ENCODE measurements around the gene MRFAP1L1.

MRFAP1L1 gene

DNA sequence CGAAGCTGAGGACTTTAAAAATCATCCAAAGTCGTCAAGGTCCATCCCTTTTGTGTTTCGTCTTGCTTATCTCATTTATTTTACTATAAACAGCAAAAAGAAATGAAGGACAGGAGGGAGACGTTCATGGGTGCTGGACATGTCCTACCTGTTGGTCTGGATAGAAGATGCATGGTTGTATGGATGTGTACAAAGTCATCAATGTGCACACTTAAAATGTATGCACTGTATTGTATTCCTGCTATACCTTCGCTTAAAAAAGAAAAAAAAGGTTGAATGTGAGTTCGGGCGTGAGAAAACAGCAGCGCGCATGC, 6.0 kb upstream of the MRFAP1L1 start:
- DNase-seq: peak; percentile 4

DNA sequence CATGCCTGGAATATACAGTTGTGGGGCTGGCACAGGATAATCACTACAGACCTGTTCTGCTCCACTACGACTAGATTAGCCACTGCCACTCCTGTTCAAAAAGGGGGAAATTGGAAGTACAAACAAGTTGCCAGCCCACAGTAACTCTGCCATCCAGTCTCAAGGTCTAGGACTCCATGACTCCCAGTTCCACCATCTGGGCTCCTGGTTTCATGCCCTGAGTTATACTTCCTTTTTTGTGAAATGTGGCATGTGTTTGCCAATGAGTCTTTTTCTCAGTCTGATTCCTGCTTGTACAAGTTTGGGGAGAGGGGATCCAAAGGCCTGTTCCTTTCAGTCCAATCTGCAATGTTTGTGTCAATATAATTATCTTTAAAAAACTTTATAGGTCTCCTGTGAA, 5.3 kb upstream of the MRFAP1L1 start:
- DNase-seq: peak; percentile 19

- no peak for DNase-seq
Measured at GRCh38 chr4:6710996-6711395, 1.3 kb upstream of the MRFAP1L1 start.

DNA sequence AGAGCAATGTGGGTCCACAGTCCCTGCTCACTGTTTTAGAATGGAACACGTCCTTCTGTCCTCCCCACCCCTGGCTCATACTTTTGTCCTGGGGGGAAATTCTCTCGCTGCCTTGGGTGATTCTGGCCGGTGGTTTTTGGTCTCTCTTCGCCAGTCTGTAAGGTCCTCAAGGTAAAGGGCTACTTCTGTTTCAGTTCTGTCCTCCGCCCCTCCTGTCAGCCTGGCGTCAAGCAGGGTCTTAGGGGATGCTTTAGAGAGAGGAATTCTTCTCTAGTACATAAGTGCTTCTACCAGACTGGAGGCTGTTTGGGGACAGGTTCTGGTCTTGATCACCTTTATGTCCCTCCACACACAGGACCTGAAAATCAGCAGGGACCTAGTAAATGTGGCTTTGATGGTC, 617 bp upstream of the MRFAP1L1 start:
- no peak for DNase-seq

- DNase-seq: no peak
Measured at GRCh38 chr4:6706173-6706572, 3.5 kb downstream of the MRFAP1L1 start.

DNA sequence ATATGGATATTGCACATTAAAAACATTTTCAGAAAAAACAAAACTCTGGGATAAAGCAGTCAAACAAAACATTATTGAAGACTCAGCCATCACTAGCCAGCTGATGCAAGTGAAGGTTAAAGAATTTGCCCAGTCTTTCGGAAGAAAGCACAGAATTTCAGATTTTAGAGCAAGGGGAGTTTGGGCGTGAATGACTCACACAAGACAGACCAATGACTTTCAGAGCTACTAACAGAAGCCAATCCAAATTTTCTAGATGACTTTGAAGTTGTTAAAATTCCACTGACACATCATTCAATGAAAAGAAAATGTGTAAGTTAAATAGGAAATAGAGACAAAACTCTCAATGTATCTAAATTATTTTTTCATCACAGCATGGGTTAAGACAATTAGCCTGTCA, 4.0 kb downstream of the MRFAP1L1 start:
- no peak for DNase-seq

DNA sequence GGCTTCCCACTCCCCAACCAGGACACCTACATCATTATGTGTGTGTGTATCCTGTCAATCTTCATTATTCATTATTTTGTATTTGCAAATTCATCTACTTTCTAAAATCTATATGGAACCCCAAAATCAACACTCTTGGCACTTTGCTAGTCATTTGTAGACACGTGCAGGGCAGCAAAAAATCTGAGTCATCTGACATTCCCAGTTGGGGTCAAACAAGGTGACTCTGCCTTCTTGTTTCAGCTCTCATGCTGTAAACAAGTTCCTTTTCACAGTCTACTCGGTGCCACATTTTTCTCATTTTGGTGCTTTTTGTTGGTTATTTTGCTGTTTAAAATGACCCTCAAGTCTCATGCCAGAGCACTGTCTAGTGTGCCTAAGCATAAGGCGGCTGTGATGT, 5.9 kb downstream of the MRFAP1L1 start:
- no peak for DNase-seq

DNA sequence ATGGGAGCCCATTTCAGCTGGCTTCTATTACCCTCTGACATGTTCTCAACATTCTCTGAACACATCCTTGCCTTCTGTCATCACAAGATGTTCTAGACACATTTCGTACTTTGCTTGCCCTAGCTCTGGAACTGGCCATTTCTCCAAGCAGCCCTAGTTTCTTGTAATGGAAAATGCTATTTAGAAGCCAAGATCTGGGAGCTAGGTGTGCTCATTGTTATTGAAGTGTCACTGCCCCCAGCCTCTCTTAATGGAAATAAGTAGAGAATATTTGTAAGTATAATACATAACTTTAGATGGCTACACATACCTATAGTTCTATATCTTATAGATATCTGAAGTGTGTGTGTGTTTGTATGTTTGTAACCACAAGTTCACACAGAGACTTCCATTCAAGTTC, 6.9 kb downstream of the MRFAP1L1 start:
- DNase-seq: no peak

DNA sequence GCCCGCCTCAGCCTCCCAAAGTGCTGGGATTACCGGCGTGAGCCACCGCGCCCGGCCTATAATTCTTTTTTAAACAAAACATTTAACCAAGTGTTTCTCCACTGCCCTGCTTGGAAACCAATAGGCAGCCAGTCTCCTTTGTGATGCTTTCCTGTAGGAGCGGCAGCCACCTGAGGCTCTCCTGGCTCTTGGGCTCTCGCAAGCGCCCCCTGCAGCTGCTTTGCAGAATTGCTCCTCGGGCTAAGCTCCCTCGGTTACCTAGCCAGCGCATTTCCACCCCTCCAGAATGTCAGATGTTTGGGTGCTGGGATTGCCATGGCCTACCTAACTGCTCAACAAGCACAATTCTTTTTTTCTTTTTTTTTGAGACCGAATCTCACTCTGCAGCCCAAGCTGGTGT, 8.3 kb downstream of the MRFAP1L1 start:
- DNase-seq: peak; percentile 58

- no peak for DNase-seq
Measured at GRCh38 chr4:6699903-6700302, 9.8 kb downstream of the MRFAP1L1 start.

DNA sequence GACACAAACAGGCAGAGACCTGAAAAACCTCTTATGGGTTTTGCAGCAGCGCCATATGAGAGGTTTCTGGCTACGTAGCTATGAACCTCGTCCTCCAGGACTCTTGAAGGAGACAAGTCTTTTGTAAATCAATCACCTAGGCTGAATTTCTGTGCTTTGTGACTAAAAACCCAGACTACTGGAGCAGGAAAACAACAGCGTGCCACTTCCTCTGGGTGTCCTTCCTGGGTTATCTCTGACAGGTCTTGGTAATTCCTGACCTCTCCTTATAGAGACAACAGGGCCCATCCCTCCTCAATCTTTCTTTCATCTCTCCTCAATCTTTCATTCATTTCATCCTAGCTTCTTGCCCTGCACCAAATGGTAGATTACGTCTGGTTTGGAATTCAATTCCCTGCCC, 10.3 kb downstream of the MRFAP1L1 start:
- no peak for DNase-seq

- DNase-seq: no peak
Measured at GRCh38 chr4:6697131-6697530, 12.5 kb downstream of the MRFAP1L1 start.

- no peak for DNase-seq
Measured at GRCh38 chr4:6696611-6697010, 13.1 kb downstream of the MRFAP1L1 start.

- no peak for DNase-seq
Measured at GRCh38 chr4:6695660-6696610, 13.7 kb downstream of the MRFAP1L1 start.

DNA sequence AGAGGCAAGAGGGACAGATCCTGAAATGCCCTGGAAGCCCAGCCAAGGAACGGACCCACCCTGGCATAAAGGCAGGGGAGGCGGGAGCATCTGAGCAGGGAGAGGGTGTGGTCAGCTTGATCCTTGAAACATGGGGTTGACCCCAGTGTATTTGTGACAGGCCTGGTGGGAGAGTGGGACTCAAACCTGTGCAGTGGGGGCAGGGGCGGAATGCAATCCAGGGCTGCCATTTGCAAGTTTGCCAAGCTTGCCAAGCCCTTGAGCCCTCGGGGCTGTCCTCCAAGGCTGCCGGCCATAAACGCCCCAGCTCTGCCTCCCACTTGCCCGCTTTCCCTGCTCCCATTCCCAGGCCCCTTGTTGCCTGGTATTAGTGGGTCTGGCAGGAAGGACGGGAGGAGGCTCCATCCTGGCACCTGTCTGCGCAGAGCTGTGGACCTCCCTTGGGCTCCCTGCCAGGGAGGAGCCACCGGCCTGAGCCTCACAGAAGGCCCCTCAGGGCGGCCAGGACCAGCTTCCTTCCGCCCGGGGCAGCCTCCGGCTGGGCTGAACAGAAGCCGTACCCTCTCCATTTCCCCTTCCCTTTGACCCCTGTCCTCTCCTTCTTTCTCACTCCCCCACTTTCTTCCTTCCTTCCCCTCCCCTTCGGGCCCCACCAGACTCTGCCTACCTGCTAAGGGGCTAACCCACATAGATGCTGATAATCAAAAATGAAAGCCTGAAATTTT, 15.3 kb downstream of the MRFAP1L1 start:
- no peak for DNase-seq

DNA sequence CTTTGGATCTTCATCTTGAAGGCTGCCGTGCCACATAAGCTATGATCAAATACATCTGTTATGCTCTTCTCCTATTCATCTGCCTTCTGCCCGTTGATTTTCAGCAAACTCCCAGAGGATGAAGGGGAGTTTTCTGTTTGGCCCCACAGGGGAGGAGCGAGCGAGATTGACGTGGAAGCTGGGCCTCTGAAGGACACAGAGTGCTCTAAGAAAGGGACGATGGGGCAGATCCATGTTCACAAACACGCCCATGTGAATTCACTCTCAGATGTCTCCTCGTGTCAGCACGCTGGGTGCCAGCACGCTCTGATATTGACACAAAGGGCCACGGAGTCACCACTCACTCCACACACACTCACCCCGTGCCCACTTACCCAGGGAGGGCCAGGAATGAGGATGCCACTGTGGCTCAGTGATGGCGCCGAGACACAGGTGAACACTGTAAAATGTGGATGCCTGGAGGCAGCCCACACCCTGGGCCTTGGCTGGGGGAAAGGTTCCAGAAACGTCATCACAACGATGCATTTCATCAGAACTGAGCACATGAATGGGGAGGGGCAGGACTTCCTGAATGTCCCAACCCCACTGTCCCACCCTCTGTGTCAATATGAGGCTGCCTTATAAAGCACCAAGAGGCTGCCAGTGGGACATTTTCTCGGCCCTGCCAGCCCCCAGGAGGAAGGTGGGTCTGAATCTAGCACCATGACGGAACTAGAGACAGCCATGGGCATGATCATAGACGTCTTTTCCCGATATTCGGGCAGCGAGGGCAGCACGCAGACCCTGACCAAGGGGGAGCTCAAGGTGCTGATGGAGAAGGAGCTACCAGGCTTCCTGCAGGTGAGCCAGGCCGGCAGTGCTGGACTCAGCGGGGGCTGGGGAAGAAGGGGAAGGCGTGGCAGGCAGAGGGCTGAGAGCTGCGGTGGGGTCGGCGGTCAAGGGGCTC, 16.2 kb downstream of the MRFAP1L1 start, which contains the start of gene S100P:
Gene S100P (plus strand): TSS at position 648 of the 946 bp plus-strand sequence. CDS start 55 bp downstream, at position 703.
- DNase-seq: no peak

- no peak for DNase-seq
Measured at GRCh38 chr4:6692806-6693205, 16.9 kb downstream of the MRFAP1L1 start.

GRCh38 chr4:6692379-6692778, 17.3 kb downstream of the MRFAP1L1 start:
- no peak for DNase-seq

DNA sequence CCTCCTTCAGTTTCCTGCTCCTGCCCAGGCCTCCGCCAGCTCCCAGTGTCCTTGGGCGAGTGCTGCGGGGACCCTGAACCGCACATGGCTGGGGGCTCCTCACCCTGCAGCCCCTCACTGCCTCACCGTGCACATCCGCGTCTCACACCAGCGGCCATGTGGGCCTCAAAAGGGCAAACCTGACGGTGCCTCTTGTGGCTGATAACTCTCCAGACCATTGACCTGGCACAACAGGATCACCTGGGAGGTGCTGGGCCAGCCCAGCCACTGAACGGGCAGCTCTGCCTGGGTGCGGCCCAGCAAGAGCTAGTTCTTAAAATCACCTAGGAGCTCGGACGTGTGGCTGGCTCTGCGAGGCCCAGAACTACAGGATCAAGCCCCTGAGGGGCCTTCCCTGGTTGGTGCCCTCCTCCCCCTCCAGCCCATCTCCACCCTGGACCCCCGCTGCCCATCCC, 20.1 kb downstream of the MRFAP1L1 start:
- no peak for DNase-seq

DNA sequence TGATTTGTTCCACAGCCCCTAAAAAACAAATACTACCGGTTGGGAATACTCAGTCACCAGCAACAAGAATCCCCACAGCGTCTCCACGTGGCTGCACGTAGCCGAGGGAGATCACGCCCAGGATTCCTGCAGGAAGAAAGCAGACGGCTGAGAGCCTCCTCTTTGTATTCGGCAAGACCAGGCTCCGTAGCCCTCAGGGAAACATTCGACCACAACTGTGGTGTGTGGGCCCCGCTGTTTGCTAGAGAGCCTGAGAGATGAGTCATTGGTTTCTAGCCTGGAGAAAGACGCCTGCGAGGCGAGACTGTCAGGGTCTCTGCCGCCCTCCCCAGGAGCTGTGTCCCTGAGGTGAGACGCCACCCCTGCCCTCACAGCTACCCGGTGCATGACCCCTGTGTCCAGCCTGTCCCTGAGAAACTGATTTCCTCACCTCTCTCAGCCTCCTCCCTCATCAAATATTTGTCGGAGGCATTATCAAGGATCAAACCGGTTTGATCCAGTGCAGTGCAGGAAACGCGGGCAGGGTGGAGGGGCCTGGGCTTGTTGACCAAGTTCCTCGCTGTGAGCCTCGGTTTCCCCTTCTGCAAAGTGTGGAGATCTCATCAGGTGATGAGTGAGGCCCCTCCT, 20.7 kb downstream of the MRFAP1L1 start:
- DNase-seq: peak; percentile 57

GRCh38 chr4:6687947-6688878, 21.5 kb downstream of the MRFAP1L1 start:
- DNase-seq: no peak
